ENCODE data around the gene DIP2A.
A peak's percentile ranks its signal among the peaks of the same experiment; 100 is the strongest.
"Not testable (repeated sequence)": the region's sequence is repeated elsewhere in the genome, so short reads cannot be mapped to it uniquely, and the experiment has no call there.

Gene DIP2A

GRCh38 chr21:46448855-46449254, 9.8 kb upstream of the DIP2A start:
- not testable (repeated sequence) for DNase-seq

- DNase-seq = no peak
Measured at GRCh38 chr21:46452710-46453109, 6.0 kb upstream of the DIP2A start.

GRCh38 chr21:46454142-46454541, 4.5 kb upstream of the DIP2A start:
- DNase-seq = no peak

- no peak for DNase-seq
Measured at GRCh38 chr21:46454634-46455390, 3.9 kb upstream of the DIP2A start.

GRCh38 chr21:46455575-46456385, 2.9 kb upstream of the DIP2A start:
- no peak for DNase-seq

GRCh38 chr21:46456750-46457149, 1.9 kb upstream of the DIP2A start:
- DNase-seq = no peak

- peak; percentile 7 for DNase-seq
Measured at GRCh38 chr21:46457801-46458314, 833 bp upstream of the DIP2A start.

GRCh38 chr21:46459024-46459355, 299 bp downstream of the DIP2A start:
- DNase-seq = no peak

GRCh38 chr21:46459356-46460112, 843 bp downstream of the DIP2A start:
- no peak for DNase-seq

GRCh38 chr21:46461909-46462308, 3.2 kb downstream of the DIP2A start:
- no peak for DNase-seq

- not testable (repeated sequence) for DNase-seq
Measured at GRCh38 chr21:46465153-46465552, 6.5 kb downstream of the DIP2A start.

- DNase-seq = no peak
Measured at GRCh38 chr21:46465651-46466050, 7.0 kb downstream of the DIP2A start.

GRCh38 chr21:46468108-46468774, 9.6 kb downstream of the DIP2A start:
- no peak for DNase-seq

GRCh38 chr21:46469275-46469674, 10.6 kb downstream of the DIP2A start:
- no peak for DNase-seq

GRCh38 chr21:46471514-46471913, 12.8 kb downstream of the DIP2A start:
- DNase-seq = no peak

- DNase-seq = peak; percentile 42
Measured at GRCh38 chr21:46472246-46472645, 13.6 kb downstream of the DIP2A start.

GRCh38 chr21:46474382-46474781, 15.7 kb downstream of the DIP2A start:
- DNase-seq = no peak

- no peak for DNase-seq
Measured at GRCh38 chr21:46475296-46475695, 16.6 kb downstream of the DIP2A start.

GRCh38 chr21:46477765-46478164, 19.1 kb downstream of the DIP2A start:
- DNase-seq = no peak

GRCh38 chr21:46478910-46479309, 20.2 kb downstream of the DIP2A start:
- no peak for DNase-seq

GRCh38 chr21:46480466-46480865, 21.8 kb downstream of the DIP2A start:
- no peak for DNase-seq

- DNase-seq = no peak
Measured at GRCh38 chr21:46482225-46482845, 23.6 kb downstream of the DIP2A start.

Data from NCI-H2029 (cell line).